SK-N-SH (cell line): ENCODE data around the gene PMP22.

Experiments
- GABPA ChIP-seq: IDR thresholded peaks from 2 replicates; pipeline ENCODE4 v1.4.0; 2012; ENCODE audit warnings: low read depth, mild to moderate bottlenecking
- JUND ChIP-seq: IDR thresholded peaks from 2 replicates; pipeline ENCODE4 v1.4.0; 2012
- RFX5 ChIP-seq: IDR thresholded peaks from 2 replicates; pipeline ENCODE4 v1.6.1; 2012; ENCODE audit warnings: mild to moderate bottlenecking, improper control_type of control experiment, low read length
- YY1 ChIP-seq: IDR thresholded peaks from 2 replicates; pipeline ENCODE4 v1.4.0; 2012; ENCODE audit warnings: low read depth, mild to moderate bottlenecking
- TF ChIP-seq, protein P1 (sequence below): fragments of 200-600 bp; sonication (generic); IDR thresholded peaks from 2 replicates; pipeline ENCODE4 v1.6.1; 2017; ENCODE audit warnings: antibody characterized with exemption, mild to moderate bottlenecking, moderate library complexity

DNA sequence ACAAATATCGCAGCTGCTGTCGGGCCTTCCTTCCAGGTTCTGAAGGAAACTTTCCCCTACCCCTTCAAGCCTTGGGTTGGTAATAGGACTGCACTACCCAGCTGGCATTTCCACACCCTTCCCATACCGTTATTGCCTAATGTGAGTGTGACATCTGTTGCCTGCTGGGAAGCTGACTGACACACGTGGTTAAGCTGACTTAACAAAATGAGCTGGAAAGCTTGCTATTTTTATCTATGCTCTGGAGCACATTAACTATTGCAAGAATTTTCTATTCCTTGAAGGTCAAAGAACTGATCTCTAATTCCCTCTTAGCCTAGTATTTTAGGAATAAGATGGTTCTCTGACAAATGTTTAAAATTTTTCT, 79.5 kb downstream of the PMP22 start:
- TF ChIP-seq, protein P1, sequence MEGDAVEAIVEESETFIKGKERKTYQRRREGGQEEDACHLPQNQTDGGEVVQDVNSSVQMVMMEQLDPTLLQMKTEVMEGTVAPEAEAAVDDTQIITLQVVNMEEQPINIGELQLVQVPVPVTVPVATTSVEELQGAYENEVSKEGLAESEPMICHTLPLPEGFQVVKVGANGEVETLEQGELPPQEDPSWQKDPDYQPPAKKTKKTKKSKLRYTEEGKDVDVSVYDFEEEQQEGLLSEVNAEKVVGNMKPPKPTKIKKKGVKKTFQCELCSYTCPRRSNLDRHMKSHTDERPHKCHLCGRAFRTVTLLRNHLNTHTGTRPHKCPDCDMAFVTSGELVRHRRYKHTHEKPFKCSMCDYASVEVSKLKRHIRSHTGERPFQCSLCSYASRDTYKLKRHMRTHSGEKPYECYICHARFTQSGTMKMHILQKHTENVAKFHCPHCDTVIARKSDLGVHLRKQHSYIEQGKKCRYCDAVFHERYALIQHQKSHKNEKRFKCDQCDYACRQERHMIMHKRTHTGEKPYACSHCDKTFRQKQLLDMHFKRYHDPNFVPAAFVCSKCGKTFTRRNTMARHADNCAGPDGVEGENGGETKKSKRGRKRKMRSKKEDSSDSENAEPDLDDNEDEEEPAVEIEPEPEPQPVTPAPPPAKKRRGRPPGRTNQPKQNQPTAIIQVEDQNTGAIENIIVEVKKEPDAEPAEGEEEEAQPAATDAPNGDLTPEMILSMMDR = no peak
- TF ChIP-seq RFX5 = no peak
- TF ChIP-seq YY1 = no peak
- no peak for TF ChIP-seq GABPA
- TF ChIP-seq JUND = no peak
